ENCODE data around the gene ARMC5. TPM values are rescaled to one million over a fixed set of nuclear protein-coding genes. Genes with fewer than 3 reads are reported as not detected.

The ARMC5 gene
- total and polyA plus RNA-seq, 12 donors: 3.8 to 11.9 (median 6.6) TPM

GRCh38 chr16:31498493-31498892, 39.2 kb downstream of the ARMC5 start:
- Histone ChIP-seq H3K4me1 (peaks cover 0 to 16% (median 7%) of the 10 kb centered on the region in 9 donors), H3K27ac (no peak overlapping the region), H3K9me3 (no peaks in the 10 kb centered on the region), H3K4me3 (no peak overlapping the region), H3K36me3 (peaks cover 0 to 73% (median 60%) of the 10 kb centered on the region in 9 donors), H3K27me3 (no peaks in the 10 kb centered on the region)
- no peak for TF ChIP-seq CTCF (IDR thresholded peaks at IDR 0.05)
- WGBS, 2 donors: 96 to 97% methylated on average over 8 of the region's 8 CpGs
- ATAC-seq: no peak
- DNase-seq: no peak
- intact Hi-C loops (cut with DNase I): loop anchor here in 1 of 10 donors (10.0 kb wide), 1 partner anchor 366 kb away; no protein-coding TSS in a partner anchor

GRCh38 chr16:31499928-31500327, 40.6 kb downstream of the ARMC5 start:
- H3K36me3 ChIP-seq: peaks cover 0 to 59% (median 54%) of the 10 kb centered on the region in 9 donors
- intact Hi-C loops (cut with DNase I): loop anchor here in 3 of 10 donors (5.0 to 10.0 kb wide), 4 partner anchors 38 to 365 kb away; a partner anchor contains a TSS
- H3K27ac ChIP-seq: no peak overlapping the region

GRCh38 chr16:31501226-31501965, 42.1 kb downstream of the ARMC5 start:
- no peak for TF ChIP-seq CTCF (IDR thresholded peaks at IDR 0.05)
- Histone ChIP-seq H3K36me3 (peaks cover 0 to 58% (median 40%) of the 10 kb centered on the region in 9 donors), H3K4me3 (no peak overlapping the region), H3K27me3 (no peaks in the 10 kb centered on the region), H3K27ac (no peak overlapping the region), H3K4me1 (peaks cover 0 to 42% (median 26%) of the 10 kb centered on the region in 9 donors), H3K9me3 (no peaks in the 10 kb centered on the region)
- 69 to 81% methylated on average over 3 of the region's 3 CpGs for WGBS, 2 donors
- intact Hi-C loops (cut with DNase I): loop anchor here in 2 of 10 donors (5.0 to 10.0 kb wide), 4 partner anchors 39 to 363 kb away; a partner anchor contains a TSS
- ATAC-seq (no peak), DNase-seq (no peak)

More at GRCh38 chr16:31499928-31500327, 40.6 kb downstream of the ARMC5 start:
- Histone ChIP-seq H3K4me1 (peaks cover 0 to 30% (median 18%) of the 10 kb centered on the region in 9 donors), H3K4me3 (no peak overlapping the region), H3K27me3 (no peaks in the 10 kb centered on the region), H3K9me3 (no peaks in the 10 kb centered on the region)
- no peak for TF ChIP-seq CTCF (IDR thresholded peaks at IDR 0.05)
- WGBS, 2 donors: 93% methylated on average over 8 of the region's 8 CpGs
- no peak for ATAC-seq
- no peak for DNase-seq

GRCh38 chr16:31501966-31502348, 42.7 kb downstream of the ARMC5 start:
- WGBS, 2 donors: 86 to 92% methylated on average over 4 of the region's 4 CpGs
- DNase-seq (no peak), ATAC-seq (peak in 1 of 8 donors; percentile 33)
- no peaks in the 10 kb centered on the region for H3K9me3 ChIP-seq
- intact Hi-C loops (cut with DNase I): loop anchor here in 2 of 10 donors (5.0 to 10.0 kb wide), 4 partner anchors 40 to 363 kb away; a partner anchor contains a TSS
- no peak overlapping the region for H3K4me3 ChIP-seq
- TF ChIP-seq CTCF (IDR thresholded peaks at IDR 0.05): no peak
- H3K4me1 ChIP-seq: peaks cover 0 to 47% (median 31%) of the 10 kb centered on the region in 9 donors
- peaks cover 0 to 53% (median 36%) of the 10 kb centered on the region in 9 donors for H3K36me3 ChIP-seq
- no peak overlapping the region for H3K27ac ChIP-seq
- H3K27me3 ChIP-seq: no peaks in the 10 kb centered on the region
